CD4-positive, alpha-beta T cell treated with Interleukin-4 for 4 hours (primary cell): ENCODE measurements around the gene CLDN1.
"Not testable (repeated sequence)": the region's sequence is repeated elsewhere in the genome, so short reads cannot be mapped to it uniquely, and the experiment has no call there.

Source experiments
- DNase-seq: peaks from one replicate; pipeline ENCODE4 v3.0.0-alpha.2; 2020

Gene CLDN1

GRCh38 chr3:190289989-190290388 lies 32.3 kb downstream of the CLDN1 start:
- no peak for DNase-seq

GRCh38 chr3:190288836-190289235 lies 33.4 kb downstream of the CLDN1 start:
- no peak for DNase-seq

- DNase-seq = no peak
These were observed 36.2 kb downstream of the CLDN1 start for GRCh38 chr3:190286014-190286413.

- no peak for DNase-seq
These were observed 40.8 kb downstream of the CLDN1 start for GRCh38 chr3:190281308-190282051.

GRCh38 chr3:190279690-190280089 lies 42.6 kb downstream of the CLDN1 start:
- no peak for DNase-seq

GRCh38 chr3:190272747-190273146 lies 49.5 kb downstream of the CLDN1 start:
- no peak for DNase-seq

- no peak for DNase-seq
These were observed 53.1 kb downstream of the CLDN1 start for GRCh38 chr3:190269101-190269500.

- not testable (repeated sequence) for DNase-seq
These were observed 54.8 kb downstream of the CLDN1 start for GRCh38 chr3:190267464-190267863.

GRCh38 chr3:190266913-190267290 lies 55.3 kb downstream of the CLDN1 start:
- DNase-seq = no peak

GRCh38 chr3:190266265-190266912 lies 55.9 kb downstream of the CLDN1 start:
- DNase-seq = no peak

- DNase-seq = no peak
These were observed 56.5 kb downstream of the CLDN1 start for GRCh38 chr3:190265796-190266195.

- no peak for DNase-seq
These were observed 57.1 kb downstream of the CLDN1 start for GRCh38 chr3:190265126-190265525.

GRCh38 chr3:190261740-190262139 lies 60.5 kb downstream of the CLDN1 start:
- no peak for DNase-seq

- DNase-seq = no peak
These were observed 61.2 kb downstream of the CLDN1 start for GRCh38 chr3:190261015-190261414.

- no peak for DNase-seq
These were observed 61.9 kb downstream of the CLDN1 start for GRCh38 chr3:190260301-190260700.

GRCh38 chr3:190258634-190259033 lies 63.6 kb downstream of the CLDN1 start:
- DNase-seq = no peak
